ENCODE results near the gene MUC4.
"Not testable (repeated sequence)": the region's sequence is repeated elsewhere in the genome, so short reads cannot be mapped to it uniquely, and the experiment has no call there.

The MUC4 gene

GRCh38 chr3:195823999-195824398 lies 12.3 kb upstream of the MUC4 start:
- DNase-seq (ENCODE audit: low spot score in 2 of 2) (no peak), ATAC-seq (no peak)
- Mint-ChIP-seq H3K4me1 (no peaks in the 10 kb centered on the region), H3K27ac (no peak overlapping the region), H3K9me3 (no peaks in the 10 kb centered on the region), H3K4me3 (no peak overlapping the region), H3K36me3 (no peaks in the 10 kb centered on the region)

- H3K4me3 Mint-ChIP-seq = no peak overlapping the region
- H3K4me1 Mint-ChIP-seq = no peaks in the 10 kb centered on the region
- H3K9me3 Mint-ChIP-seq = no peaks in the 10 kb centered on the region
- ATAC-seq (no peak), DNase-seq (ENCODE audit: low spot score in 2 of 2) (no peak)
- no peaks in the 10 kb centered on the region for H3K36me3 Mint-ChIP-seq
- H3K27ac Mint-ChIP-seq = no peak overlapping the region
These were observed 11.6 kb upstream of the MUC4 start for GRCh38 chr3:195823280-195823679.

GRCh38 chr3:195822131-195822696 lies 10.5 kb upstream of the MUC4 start:
- ATAC-seq = no peak
- Mint-ChIP-seq H3K9me3 (no peaks in the 10 kb centered on the region), H3K4me3 (no peak overlapping the region), H3K36me3 (no peaks in the 10 kb centered on the region), H3K4me1 (peaks cover 6% of the 10 kb centered on the region), H3K27ac (no peak overlapping the region)
- DNase-seq (ENCODE audit: low spot score in 2 of 2) = no peak

DNA sequence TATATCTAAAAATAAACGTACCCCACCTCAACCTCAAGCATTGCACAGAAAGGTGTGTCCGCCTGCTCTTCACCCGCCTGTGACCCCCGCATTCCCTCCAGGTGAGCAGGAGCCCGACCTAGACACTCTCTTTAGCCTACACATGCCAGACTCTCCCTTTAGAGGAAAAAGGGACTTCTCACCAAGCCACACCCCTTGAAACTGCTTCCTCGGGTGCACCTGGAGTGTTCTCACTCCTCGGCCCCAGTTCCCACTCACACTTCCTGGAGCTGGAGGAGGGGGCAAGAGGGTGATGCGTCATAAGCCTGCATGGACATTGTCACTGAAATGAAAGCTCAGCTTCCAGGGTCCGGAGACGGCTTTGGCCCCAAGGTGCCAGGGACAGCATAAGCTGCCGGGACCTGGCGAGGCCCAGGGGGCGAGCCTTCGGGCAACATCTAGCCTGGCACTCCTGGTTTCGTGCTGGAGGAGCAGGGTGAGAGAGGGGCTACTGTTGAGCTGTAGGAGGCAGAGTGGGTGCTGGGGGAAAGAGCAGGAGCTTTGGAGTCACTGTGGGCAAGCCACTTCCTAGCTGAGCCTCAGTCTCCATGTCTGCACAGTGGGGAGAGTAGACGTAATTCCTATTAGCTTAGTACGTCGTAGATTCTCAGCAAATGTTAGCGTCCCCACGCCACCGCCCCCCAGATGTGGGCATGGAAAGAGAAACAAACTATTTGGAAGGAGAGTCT lies 9.8 kb upstream of the MUC4 start:
- peaks cover 7% of the 10 kb centered on the region for H3K4me1 Mint-ChIP-seq
- H3K4me3 Mint-ChIP-seq = no peak overlapping the region
- no peaks in the 10 kb centered on the region for H3K36me3 Mint-ChIP-seq
- no peak overlapping the region for H3K27ac Mint-ChIP-seq
- H3K9me3 Mint-ChIP-seq = no peaks in the 10 kb centered on the region
- no peak for DNase-seq (ENCODE audit: low spot score in 2 of 2)
- no peak for ATAC-seq

DNA sequence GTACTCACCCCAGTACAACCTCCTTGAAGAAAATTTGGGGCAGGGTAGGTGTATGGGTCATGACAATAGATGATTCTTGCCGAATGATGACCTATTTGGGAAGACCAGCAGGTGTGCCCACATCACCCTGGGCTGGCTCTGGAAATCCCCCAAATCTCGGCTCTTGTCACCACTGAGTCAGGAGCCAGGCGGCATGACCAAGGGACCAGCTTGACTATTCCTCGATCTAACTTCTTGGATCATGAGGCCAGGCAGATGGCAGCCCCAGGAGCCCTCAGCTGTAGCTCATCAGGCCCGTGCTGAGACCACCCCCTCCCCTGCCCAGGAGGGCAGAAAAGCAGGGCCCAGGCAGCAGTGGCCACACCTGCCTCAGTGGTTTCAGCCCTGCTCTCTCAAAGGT lies 9.2 kb upstream of the MUC4 start:
- Mint-ChIP-seq H3K4me1 (peaks cover 7% of the 10 kb centered on the region), H3K9me3 (no peaks in the 10 kb centered on the region), H3K4me3 (no peak overlapping the region), H3K36me3 (no peaks in the 10 kb centered on the region), H3K27ac (no peak overlapping the region)
- ATAC-seq (no peak), DNase-seq (ENCODE audit: low spot score in 2 of 2) (no peak)

- no peak overlapping the region for H3K4me3 Mint-ChIP-seq
- peaks cover 7% of the 10 kb centered on the region for H3K4me1 Mint-ChIP-seq
- H3K36me3 Mint-ChIP-seq = no peaks in the 10 kb centered on the region
- DNase-seq (ENCODE audit: low spot score in 2 of 2) (no peak), ATAC-seq (no peak)
- H3K27ac Mint-ChIP-seq = peak overlapping the region; percentile 4
- H3K9me3 Mint-ChIP-seq = no peaks in the 10 kb centered on the region
These were observed 8.5 kb upstream of the MUC4 start for GRCh38 chr3:195820186-195820585.

DNA sequence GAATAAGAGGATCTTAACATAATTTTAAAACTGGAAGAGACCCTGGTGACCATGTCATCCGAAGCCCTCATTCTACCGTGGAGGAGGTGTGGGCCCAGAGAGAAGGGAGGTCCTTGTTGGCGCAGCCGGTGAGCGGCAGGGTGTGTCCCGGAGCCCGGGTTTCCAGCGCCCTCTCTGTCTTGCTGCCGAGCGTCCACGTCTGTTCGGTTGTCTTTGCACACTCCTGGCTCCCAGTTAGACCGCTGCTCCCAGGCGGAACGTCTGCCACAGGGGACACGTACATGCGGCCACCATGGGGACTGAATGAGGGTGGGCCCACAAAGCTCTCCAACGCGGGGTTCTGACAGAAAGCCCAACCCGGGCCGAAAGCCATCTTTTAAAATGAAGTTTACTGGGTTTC lies 6.6 kb upstream of the MUC4 start:
- H3K36me3 Mint-ChIP-seq = no peaks in the 10 kb centered on the region
- DNase-seq (ENCODE audit: low spot score in 2 of 2) (no peak), ATAC-seq (no peak)

GRCh38 chr3:195817578-195818135 lies 5.9 kb upstream of the MUC4 start:
- DNase-seq (ENCODE audit: low spot score in 2 of 2) (no peak), ATAC-seq (no peak)
- peak overlapping the region; percentile 9 for H3K27ac Mint-ChIP-seq
- H3K9me3 Mint-ChIP-seq = no peaks in the 10 kb centered on the region
- H3K4me3 Mint-ChIP-seq = no peak overlapping the region
- H3K36me3 Mint-ChIP-seq = no peaks in the 10 kb centered on the region
- peaks cover 7% of the 10 kb centered on the region for H3K4me1 Mint-ChIP-seq

More for the DNA sequence above, 6.6 kb upstream of the MUC4 start:
- H3K27ac Mint-ChIP-seq = no peak overlapping the region
- no peaks in the 10 kb centered on the region for H3K9me3 Mint-ChIP-seq
- peaks cover 7% of the 10 kb centered on the region for H3K4me1 Mint-ChIP-seq
- H3K4me3 Mint-ChIP-seq = no peak overlapping the region

DNA sequence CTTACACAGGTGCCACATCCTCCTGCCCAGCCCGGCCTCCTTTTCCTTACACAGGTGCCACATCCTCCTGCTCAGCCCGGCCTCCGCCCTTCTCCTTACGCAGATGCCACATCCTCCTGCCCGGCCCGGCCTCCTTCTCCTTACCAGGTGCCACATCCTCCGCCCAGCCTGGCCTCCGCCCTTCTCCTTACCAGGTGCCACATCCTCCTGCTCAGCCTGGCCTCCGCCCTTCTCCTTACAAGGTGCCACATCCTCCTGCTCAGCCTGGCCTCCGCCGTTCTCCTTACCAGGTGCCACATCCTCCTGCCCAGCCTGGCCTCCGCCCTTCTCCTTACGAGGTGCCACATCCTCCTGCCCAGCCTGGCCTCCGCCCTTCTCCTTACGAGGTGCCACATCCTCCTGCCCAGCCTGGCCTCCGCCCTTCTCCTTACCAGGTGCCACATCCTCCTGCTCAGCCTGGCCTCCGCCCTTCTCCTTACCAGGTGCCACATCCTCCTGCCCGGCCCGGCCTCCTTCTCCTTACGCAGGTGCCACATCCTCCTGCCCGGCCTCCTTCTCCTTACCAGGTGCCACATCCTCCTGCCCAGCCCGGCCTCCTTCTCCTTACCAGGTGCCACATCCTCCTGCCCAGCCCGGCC lies 4.7 kb upstream of the MUC4 start:
- H3K36me3 Mint-ChIP-seq = not testable (repeated sequence)

GRCh38 chr3:195815169-195815771 lies 3.5 kb upstream of the MUC4 start:
- Mint-ChIP-seq H3K36me3 (no peaks in the 10 kb centered on the region), H3K9me3 (no peaks in the 10 kb centered on the region), H3K4me1 (peaks cover 7% of the 10 kb centered on the region), H3K4me3 (no peak overlapping the region), H3K27ac (peak overlapping the region; percentile 21)
- DNase-seq (ENCODE audit: low spot score in 2 of 2) (no peak), ATAC-seq (peak; percentile 90)

More for the DNA sequence above, 4.7 kb upstream of the MUC4 start:
- not testable (repeated sequence) for ATAC-seq; H3K9me3 Mint-ChIP-seq; DNase-seq (ENCODE audit: low spot score in 2 of 2); H3K4me1 Mint-ChIP-seq; H3K4me3 Mint-ChIP-seq
- H3K27ac Mint-ChIP-seq = peak overlapping the region; percentile 9

GRCh38 chr3:195813916-195814640 lies 2.3 kb upstream of the MUC4 start:
- ATAC-seq (no peak), DNase-seq (ENCODE audit: low spot score in 2 of 2) (no peak)
- H3K27ac Mint-ChIP-seq = peak overlapping the region; percentile 21
- H3K4me1 Mint-ChIP-seq = peaks cover 7% of the 10 kb centered on the region
- H3K36me3 Mint-ChIP-seq = no peaks in the 10 kb centered on the region
- H3K4me3 Mint-ChIP-seq = no peak overlapping the region
- H3K9me3 Mint-ChIP-seq = no peaks in the 10 kb centered on the region

DNA sequence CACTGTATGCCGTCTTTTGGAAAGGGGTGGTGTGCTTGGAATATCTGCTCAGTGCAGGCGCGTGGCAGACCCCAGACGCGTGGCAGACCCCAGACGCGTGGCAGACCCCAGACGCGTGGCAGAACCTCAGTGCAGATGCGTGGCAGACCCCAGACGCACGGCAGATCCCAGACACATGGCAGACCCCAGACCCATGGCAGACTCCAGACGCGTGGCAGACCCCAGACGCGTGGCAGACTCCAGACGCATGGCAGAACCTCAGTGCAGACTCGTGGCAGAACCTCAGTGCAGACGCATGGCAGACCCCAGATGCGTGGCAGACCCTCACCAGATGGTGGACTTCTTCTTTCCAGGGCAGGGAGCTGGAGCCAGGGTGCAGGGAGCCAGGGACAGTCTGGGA lies 637 bp upstream of the MUC4 start:
- no peak for DNase-seq (ENCODE audit: low spot score in 2 of 2)
- Mint-ChIP-seq H3K9me3 (no peaks in the 10 kb centered on the region), H3K4me3 (no peak overlapping the region), H3K36me3 (no peaks in the 10 kb centered on the region), H3K27ac (no peak overlapping the region), H3K4me1 (peaks cover 3% of the 10 kb centered on the region)
- ATAC-seq = no peak

DNA sequence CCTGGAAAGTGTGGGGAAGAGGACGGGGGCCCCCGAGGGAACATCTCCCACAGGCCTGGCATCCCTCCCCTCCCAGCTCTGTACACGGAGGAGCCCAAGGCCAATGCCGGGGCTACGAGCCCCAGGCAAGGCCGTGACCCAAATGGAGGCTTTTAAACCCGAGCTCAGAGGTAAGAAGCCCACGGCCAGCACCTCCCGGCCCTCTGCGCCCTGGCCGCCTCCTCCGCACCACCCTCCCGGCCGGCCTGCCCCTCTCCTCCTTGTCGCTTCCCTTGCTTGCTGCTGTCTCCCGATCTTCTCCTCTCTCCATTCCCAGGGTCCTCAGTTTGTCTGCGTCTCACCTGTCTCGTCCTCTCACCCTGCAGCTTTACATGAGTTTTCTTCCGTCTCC lies 1.3 kb downstream of the MUC4 start:
- DNase-seq (ENCODE audit: low spot score in 2 of 2) (no peak), ATAC-seq (no peak)
- H3K4me1 Mint-ChIP-seq = peaks cover 11% of the 10 kb centered on the region
- peak overlapping the region; percentile 18 for H3K27ac Mint-ChIP-seq
- H3K36me3 Mint-ChIP-seq = peaks cover 5% of the 10 kb centered on the region
- no peak overlapping the region for H3K4me3 Mint-ChIP-seq
- no peaks in the 10 kb centered on the region for H3K9me3 Mint-ChIP-seq

- DNase-seq (ENCODE audit: low spot score in 2 of 2) = no peak
- Mint-ChIP-seq H3K9me3 (no peaks in the 10 kb centered on the region), H3K27ac (peak overlapping the region; percentile 23), H3K36me3 (peaks cover 5% of the 10 kb centered on the region), H3K4me3 (no peak overlapping the region), H3K4me1 (peaks cover 17% of the 10 kb centered on the region)
- no peak for ATAC-seq
These were observed 1.8 kb downstream of the MUC4 start for GRCh38 chr3:195809796-195810454.

All from stimulated activated effector memory CD8-positive, alpha-beta T cell treated with anti-CD3 and anti-CD28 coated beads, Interleukin-12 subunit alpha, Interleukin-12 subunit beta, amount 100 ng/mL, for 72 hours (primary cell).